HS-27A (cell line): Measurements from ENCODE around the gene GABBR2.
A peak's percentile ranks its signal among the peaks of the same experiment; 100 is the strongest.

Experiments
- DNase-seq: peaks from one replicate; pipeline ENCODE4 v3.0.0-alpha.2; 2012; ENCODE audit warnings: low read depth, missing footprints

The GABBR2 gene

GRCh38 chr9:98342820-98343210 lies 365.9 kb downstream of the GABBR2 start:
- DNase-seq: no peak

GRCh38 chr9:98342098-98342819 lies 366.5 kb downstream of the GABBR2 start:
- DNase-seq: no peak

- DNase-seq: no peak
These were observed 367.3 kb downstream of the GABBR2 start for GRCh38 chr9:98341157-98342097.

GRCh38 chr9:98339987-98340800 lies 368.5 kb downstream of the GABBR2 start:
- DNase-seq: no peak

GRCh38 chr9:98335661-98336060 lies 373.1 kb downstream of the GABBR2 start:
- no peak for DNase-seq

- DNase-seq: no peak
These were observed 373.9 kb downstream of the GABBR2 start for GRCh38 chr9:98334796-98335195.

GRCh38 chr9:98333703-98334582 lies 374.8 kb downstream of the GABBR2 start:
- DNase-seq: peak; percentile 58

- no peak for DNase-seq
These were observed 376.3 kb downstream of the GABBR2 start for GRCh38 chr9:98332405-98332831.

GRCh38 chr9:98331536-98332259 lies 377.0 kb downstream of the GABBR2 start:
- DNase-seq: no peak

- DNase-seq: no peak
These were observed 377.9 kb downstream of the GABBR2 start for GRCh38 chr9:98330831-98331230.

GRCh38 chr9:98329904-98330303 lies 378.8 kb downstream of the GABBR2 start:
- DNase-seq: no peak

- DNase-seq: no peak
These were observed 379.5 kb downstream of the GABBR2 start for GRCh38 chr9:98329281-98329680.

- no peak for DNase-seq
These were observed 380.0 kb downstream of the GABBR2 start for GRCh38 chr9:98328770-98329169.

GRCh38 chr9:98328141-98328540 lies 380.6 kb downstream of the GABBR2 start:
- no peak for DNase-seq

- DNase-seq: no peak
These were observed 381.5 kb downstream of the GABBR2 start for GRCh38 chr9:98327249-98327561.

- DNase-seq: no peak
These were observed 382.1 kb downstream of the GABBR2 start for GRCh38 chr9:98326459-98327248.

GRCh38 chr9:98324801-98325200 lies 383.9 kb downstream of the GABBR2 start:
- no peak for DNase-seq

- DNase-seq: no peak
These were observed 385.0 kb downstream of the GABBR2 start for GRCh38 chr9:98323831-98324135.

- DNase-seq: no peak
These were observed 385.5 kb downstream of the GABBR2 start for GRCh38 chr9:98323051-98323830.
